ENCODE measurements around the gene PM20D1. TPM values are rescaled to one million over a fixed set of nuclear protein-coding genes. Genes with fewer than 3 reads are reported as not detected.
A peak's percentile ranks its signal among the peaks of the same experiment; 100 is the strongest.

PM20D1 gene
- polyA plus RNA-seq, 3 donors: not detected

DNA sequence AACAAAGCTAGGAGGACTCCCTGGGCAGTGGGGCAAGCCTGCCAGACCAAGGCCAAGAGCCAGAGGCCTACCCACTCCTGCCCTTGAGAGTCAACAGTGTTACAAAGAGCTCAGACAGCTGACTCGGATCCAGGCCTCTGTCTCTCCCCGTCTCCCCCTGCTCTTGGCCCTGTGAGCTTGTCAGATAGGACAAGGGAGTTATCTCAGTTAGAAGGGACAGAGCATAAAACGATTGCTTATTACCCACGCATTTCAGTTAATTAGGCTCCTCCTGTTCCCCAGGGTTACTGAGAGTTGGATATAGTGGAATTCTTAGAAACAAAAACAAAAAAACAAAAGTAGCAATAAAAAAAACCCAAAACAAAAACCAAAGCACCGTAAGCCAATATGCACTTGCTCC lies 38.3 kb downstream of the PM20D1 start:
- H3K4me3 ChIP-seq (replicated peaks in 1 of 3; ENCODE audit: low read depth in 2 of 3, low read length in 3 of 3): no peak overlapping the region

GRCh38 chr1:205810448-205811157 lies 39.3 kb downstream of the PM20D1 start:
- Histone ChIP-seq H3K9me3 (replicated peaks in 1 of 2; ENCODE audit: control insufficient read depth in 1 of 2, insufficient read depth in 1 of 2, low read length in 2 of 2) (no peaks in the 10 kb centered on the region), H3K9ac (ENCODE audit: insufficient read depth, low read length, poor library complexity, severe bottlenecking) (no peak overlapping the region), H3K4me2 (replicated peaks; ENCODE audit: extremely low read depth, low read length, poor library complexity, severe bottlenecking) (no peak overlapping the region), H3K79me2 (ENCODE audit: insufficient read depth, low read length) (no peaks in the 10 kb centered on the region), H3K27me3 (ENCODE audit: control insufficient read depth in 2 of 2, insufficient read depth in 2 of 2, low read length in 2 of 2) (peaks cover 10 to 20% of the 10 kb centered on the region in 2 donors), H3K4me1 (ENCODE audit: control insufficient read depth in 1 of 2, insufficient read depth in 2 of 2, low read length in 2 of 2) (peaks cover 15 to 18% of the 10 kb centered on the region in 2 donors), H2AFZ (ENCODE audit: insufficient read depth, low read depth, low read length, poor library complexity, severe bottlenecking) (no peak overlapping the region), H4K20me1 (ENCODE audit: insufficient read depth, low read length) (no peaks in the 10 kb centered on the region), H3K36me3 (replicated peaks in 1 of 2; ENCODE audit: control insufficient read depth in 1 of 2, insufficient read depth in 2 of 2, low read length in 2 of 2) (no peaks in the 10 kb centered on the region), H3K4me3 (replicated peaks in 1 of 3; ENCODE audit: low read depth in 2 of 3, low read length in 3 of 3) (no peak overlapping the region), H3K27ac (ENCODE audit: low read depth in 1 of 2, low read length in 2 of 2) (no peak overlapping the region)
- TF ChIP-seq, protein P1, sequence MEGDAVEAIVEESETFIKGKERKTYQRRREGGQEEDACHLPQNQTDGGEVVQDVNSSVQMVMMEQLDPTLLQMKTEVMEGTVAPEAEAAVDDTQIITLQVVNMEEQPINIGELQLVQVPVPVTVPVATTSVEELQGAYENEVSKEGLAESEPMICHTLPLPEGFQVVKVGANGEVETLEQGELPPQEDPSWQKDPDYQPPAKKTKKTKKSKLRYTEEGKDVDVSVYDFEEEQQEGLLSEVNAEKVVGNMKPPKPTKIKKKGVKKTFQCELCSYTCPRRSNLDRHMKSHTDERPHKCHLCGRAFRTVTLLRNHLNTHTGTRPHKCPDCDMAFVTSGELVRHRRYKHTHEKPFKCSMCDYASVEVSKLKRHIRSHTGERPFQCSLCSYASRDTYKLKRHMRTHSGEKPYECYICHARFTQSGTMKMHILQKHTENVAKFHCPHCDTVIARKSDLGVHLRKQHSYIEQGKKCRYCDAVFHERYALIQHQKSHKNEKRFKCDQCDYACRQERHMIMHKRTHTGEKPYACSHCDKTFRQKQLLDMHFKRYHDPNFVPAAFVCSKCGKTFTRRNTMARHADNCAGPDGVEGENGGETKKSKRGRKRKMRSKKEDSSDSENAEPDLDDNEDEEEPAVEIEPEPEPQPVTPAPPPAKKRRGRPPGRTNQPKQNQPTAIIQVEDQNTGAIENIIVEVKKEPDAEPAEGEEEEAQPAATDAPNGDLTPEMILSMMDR (IDR thresholded peaks at IDR 0.05): peak; percentile 7
- intact Hi-C loops (cut with micrococcal nuclease): no loop called here
- Mint-ChIP-seq H3K27ac (no peak overlapping the region), H3K36me3 (peaks cover 0 to 12% of the 10 kb centered on the region in 2 donors), H3K9me3 (peaks cover 0 to 5% (median 0%) of the 10 kb centered on the region in 7 donors), H3K27me3 (ENCODE audit: low read depth in 3 of 3) (peaks cover 26 to 31% (median 27%) of the 10 kb centered on the region in 3 donors), H3K4me1 (peaks cover 27% of the 10 kb centered on the region), H3K4me3 (peak overlapping the region in 1 of 2 donors; percentile 62)
- 93% methylated on average over 7 of the region's 12 CpGs for WGBS (ENCODE audit: insufficient coverage)
- no peak for DNase-seq

More for the DNA sequence above, 38.3 kb downstream of the PM20D1 start:
- no peaks in the 10 kb centered on the region for H3K36me3 ChIP-seq (replicated peaks in 1 of 2; ENCODE audit: control insufficient read depth in 1 of 2, insufficient read depth in 2 of 2, low read length in 2 of 2)
- H3K9ac ChIP-seq (ENCODE audit: insufficient read depth, low read length, poor library complexity, severe bottlenecking): no peak overlapping the region
- H3K27me3 Mint-ChIP-seq (ENCODE audit: low read depth in 3 of 3): peaks cover 31 to 37% (median 33%) of the 10 kb centered on the region in 3 donors
- DNase-seq: no peak
- TF ChIP-seq, protein P1 (IDR thresholded peaks at IDR 0.05): no peak
- WGBS (ENCODE audit: insufficient coverage): 86% methylated on average over 1 of the region's 5 CpGs
- no peaks in the 10 kb centered on the region for H3K9me3 ChIP-seq (replicated peaks in 1 of 2; ENCODE audit: control insufficient read depth in 1 of 2, insufficient read depth in 1 of 2, low read length in 2 of 2)
- peaks cover 0 to 5% (median 0%) of the 10 kb centered on the region in 7 donors for H3K9me3 Mint-ChIP-seq
- peak overlapping the region; percentile 90 for H3K4me2 ChIP-seq (replicated peaks; ENCODE audit: extremely low read depth, low read length, poor library complexity, severe bottlenecking)
- intact Hi-C loops (cut with micrococcal nuclease): no loop called here
- H3K27ac ChIP-seq (ENCODE audit: low read depth in 1 of 2, low read length in 2 of 2): no peak overlapping the region
- H3K27me3 ChIP-seq (ENCODE audit: control insufficient read depth in 2 of 2, insufficient read depth in 2 of 2, low read length in 2 of 2): peaks cover 10 to 20% of the 10 kb centered on the region in 2 donors
- H3K27ac Mint-ChIP-seq: peak overlapping the region in 1 of 7 donors; percentile 14
- no peak overlapping the region for H2AFZ ChIP-seq (ENCODE audit: insufficient read depth, low read depth, low read length, poor library complexity, severe bottlenecking)
- H4K20me1 ChIP-seq (ENCODE audit: insufficient read depth, low read length): no peaks in the 10 kb centered on the region
- H3K79me2 ChIP-seq (ENCODE audit: insufficient read depth, low read length): no peaks in the 10 kb centered on the region
- H3K4me3 Mint-ChIP-seq: peak overlapping the region in 1 of 2 donors; percentile 86
- peaks cover 20% of the 10 kb centered on the region for H3K4me1 Mint-ChIP-seq
- peaks cover 15 to 18% of the 10 kb centered on the region in 2 donors for H3K4me1 ChIP-seq (ENCODE audit: control insufficient read depth in 1 of 2, insufficient read depth in 2 of 2, low read length in 2 of 2)
- H3K36me3 Mint-ChIP-seq: peaks cover 0 to 12% of the 10 kb centered on the region in 2 donors

All from CD14-positive monocyte (primary cell).